HUDEP-2 (cell line): Measurements from ENCODE around the gene CRB2.

Experiments
- DNase-seq, 76 experiments: peaks; one replicate each; lab custom pipeline; 2025; ENCODE audit not compliant: unreplicated experiment in 76 of 76; lab: John Stamatoyannopoulos, UW

The CRB2 gene

GRCh38 chr9:123361731-123362510, 5.9 kb downstream of the CRB2 start:
- no peak for DNase-seq

GRCh38 chr9:123362856-123363255, 6.9 kb downstream of the CRB2 start:
- no peak for DNase-seq

GRCh38 chr9:123364241-123364824, 8.3 kb downstream of the CRB2 start:
- DNase-seq = no peak

DNA sequence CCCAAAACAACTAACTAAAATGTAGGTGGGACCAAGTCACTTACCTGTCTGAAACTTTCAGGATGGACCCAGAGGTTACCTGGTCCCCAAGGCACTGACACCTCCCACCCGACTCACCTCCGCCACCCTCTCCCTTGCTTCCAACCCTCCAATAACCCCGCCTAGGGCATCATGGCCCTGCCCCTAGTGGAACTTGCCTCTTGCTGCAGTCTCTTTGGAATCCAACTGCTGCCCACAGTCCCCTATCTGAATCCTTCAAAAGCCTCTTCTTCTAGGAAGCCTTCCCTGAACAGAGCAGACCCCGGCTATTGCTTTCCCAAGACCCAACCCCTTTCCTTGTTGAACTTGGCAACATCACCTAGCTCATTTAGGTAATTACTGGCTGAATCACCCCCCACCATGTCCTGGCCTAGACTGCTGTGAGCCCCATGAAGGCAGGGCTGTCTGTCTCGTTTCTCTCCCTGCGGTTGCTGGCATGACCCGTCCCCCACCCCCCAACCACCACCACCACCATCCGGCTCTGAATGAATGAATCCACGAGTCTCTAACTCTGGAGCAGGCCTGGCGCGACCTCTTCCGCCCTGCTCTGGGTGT, 9.4 kb downstream of the CRB2 start:
- peak in 16 of 76 experiments; percentile 4 to 36 (median 14) for DNase-seq

DNA sequence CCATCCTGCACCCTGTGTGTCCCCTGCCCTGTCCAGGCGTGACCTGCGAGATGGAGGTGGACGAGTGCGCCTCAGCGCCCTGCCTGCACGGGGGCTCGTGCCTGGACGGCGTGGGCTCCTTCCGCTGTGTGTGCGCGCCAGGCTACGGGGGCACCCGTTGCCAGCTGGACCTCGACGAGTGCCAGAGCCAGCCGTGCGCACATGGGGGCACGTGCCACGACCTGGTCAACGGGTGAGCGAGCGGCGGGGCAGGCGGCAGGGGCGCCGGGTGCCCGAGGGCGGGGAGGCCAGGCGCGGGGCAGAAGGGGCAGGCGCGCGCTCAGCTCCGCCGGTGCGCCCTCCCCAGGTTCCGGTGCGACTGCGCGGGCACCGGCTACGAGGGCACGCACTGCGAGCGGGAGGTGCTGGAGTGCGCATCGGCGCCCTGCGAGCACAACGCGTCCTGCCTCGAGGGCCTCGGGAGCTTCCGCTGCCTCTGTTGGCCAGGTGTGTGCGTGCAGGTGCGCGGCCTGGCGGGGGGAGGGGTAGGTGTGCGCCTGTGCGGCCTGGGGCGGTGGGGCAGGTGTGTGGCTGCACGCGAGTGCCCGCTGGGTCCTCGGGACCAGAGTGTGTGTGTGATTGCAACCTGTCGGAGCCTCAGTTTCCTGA, 10.0 kb downstream of the CRB2 start:
- DNase-seq = no peak

GRCh38 chr9:123368023-123368422, 12.0 kb downstream of the CRB2 start:
- no peak for DNase-seq

GRCh38 chr9:123368536-123369153, 12.6 kb downstream of the CRB2 start:
- DNase-seq = no peak

- DNase-seq = no peak
Observed at GRCh38 chr9:123369296-123369695, 13.3 kb downstream of the CRB2 start.

DNA sequence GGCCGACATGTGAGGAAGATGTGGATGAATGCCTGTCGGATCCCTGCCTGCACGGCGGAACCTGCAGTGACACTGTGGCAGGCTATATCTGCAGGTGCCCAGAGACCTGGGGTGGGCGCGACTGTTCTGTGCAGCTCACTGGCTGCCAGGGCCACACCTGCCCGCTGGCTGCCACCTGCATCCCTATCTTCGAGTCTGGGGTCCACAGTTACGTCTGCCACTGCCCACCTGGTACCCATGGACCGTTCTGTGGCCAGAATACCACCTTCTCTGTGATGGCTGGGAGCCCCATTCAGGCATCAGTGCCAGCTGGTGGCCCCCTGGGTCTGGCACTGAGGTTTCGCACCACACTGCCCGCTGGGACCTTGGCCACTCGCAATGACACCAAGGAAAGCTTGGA, 14.1 kb downstream of the CRB2 start:
- DNase-seq = no peak

- DNase-seq = no peak
Observed at GRCh38 chr9:123370526-123371227, 14.7 kb downstream of the CRB2 start.

DNA sequence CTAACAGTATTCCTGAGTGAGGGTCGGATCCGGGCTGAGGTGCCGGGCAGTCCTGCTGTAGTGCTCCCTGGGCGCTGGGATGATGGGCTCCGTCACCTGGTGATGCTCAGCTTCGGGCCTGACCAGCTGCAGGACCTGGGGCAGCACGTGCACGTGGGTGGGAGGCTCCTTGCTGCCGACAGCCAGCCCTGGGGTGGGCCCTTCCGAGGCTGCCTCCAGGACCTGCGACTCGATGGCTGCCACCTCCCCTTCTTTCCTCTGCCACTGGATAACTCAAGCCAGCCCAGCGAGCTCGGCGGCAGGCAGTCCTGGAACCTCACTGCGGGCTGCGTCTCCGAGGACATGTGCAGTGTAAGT, 15.2 kb downstream of the CRB2 start:
- no peak for DNase-seq

- DNase-seq = no peak
Observed at GRCh38 chr9:123371805-123372590, 16.0 kb downstream of the CRB2 start.

GRCh38 chr9:123372766-123373446, 16.9 kb downstream of the CRB2 start:
- DNase-seq = peak in 3 of 76 experiments; percentile 24 to 45 (median 31)

GRCh38 chr9:123373447-123373923, 17.5 kb downstream of the CRB2 start:
- peak in 36 of 76 experiments; percentile 8 to 73 (median 46) for DNase-seq

DNA sequence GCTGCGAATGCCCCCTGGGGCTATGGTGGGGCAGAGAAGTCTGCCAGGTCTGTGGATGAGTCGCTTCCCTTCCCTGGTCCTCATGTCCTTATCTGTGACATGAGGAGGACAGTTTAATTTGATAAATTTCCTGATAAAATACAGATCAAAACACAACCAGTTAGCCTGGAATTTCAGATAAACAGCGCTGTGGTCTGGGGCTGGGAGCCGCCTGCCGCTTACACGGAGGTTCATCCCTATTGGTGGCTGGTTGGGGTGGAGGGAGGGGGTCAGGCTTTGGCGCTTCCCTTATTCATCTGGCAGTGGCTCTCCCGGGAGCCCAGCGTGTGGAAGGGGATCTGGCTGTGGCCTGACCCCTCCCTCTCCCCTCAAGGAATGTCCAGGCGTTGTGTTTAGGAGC, 17.9 kb downstream of the CRB2 start:
- peak in 71 of 76 experiments; percentile 9 to 83 (median 56) for DNase-seq

- peak in 40 of 76 experiments; percentile 2 to 52 (median 26) for DNase-seq
Observed at GRCh38 chr9:123375469-123376132, 19.6 kb downstream of the CRB2 start.

DNA sequence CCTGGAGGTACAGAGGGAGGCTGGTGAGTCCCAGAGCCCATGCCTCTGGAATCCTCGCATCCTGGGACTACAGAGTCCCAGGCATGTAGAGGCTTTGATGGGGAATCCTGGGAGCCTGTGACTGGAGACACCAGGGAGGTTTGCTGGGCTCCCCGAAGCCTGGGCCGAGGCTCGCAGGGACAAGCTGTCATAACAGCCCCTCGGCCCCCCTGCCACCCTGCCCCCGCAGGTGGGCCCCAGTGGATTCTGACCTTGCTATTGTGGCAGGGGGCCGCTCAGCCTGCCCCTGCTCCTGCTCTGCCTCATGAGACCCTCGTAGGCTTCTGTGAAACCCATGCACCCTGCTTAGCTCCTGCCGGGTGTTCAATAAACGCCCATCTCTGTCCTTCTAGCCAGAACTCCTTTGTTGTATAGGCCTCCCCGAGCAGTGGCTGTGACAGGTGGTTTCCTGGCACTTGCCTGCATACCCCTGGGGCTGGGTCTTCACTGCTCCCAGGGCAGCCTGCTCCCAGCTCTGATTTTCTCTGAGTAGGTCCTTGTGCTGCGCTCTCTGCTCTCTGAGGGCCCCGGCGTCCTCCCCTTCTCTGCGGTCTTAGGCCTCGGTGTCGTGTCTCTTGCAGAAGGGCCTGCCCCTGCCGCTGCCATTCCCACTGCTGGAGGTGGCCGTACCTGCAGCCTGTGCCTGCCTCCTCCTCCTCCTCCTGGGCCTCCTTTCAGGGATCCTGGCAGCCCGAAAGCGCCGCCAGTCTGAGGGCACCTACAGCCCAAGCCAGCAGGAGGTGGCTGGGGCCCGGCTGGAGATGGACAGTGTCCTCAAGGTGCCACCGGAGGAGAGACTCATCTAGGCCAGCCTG, 20.4 kb downstream of the CRB2 start:
- no peak for DNase-seq
